Measurements from ENCODE around the gene KCNG4. TPM values are rescaled to one million over a fixed set of nuclear protein-coding genes. Genes with fewer than 3 reads are reported as not detected.

Gene KCNG4
- total RNA-seq, 1 donor from 2014 or later, result not detected

GRCh38 chr16:84181144-84181915 lies 58.5 kb downstream of the KCNG4 start:
- DNase-seq, result no peak

GRCh38 chr16:84180519-84181140 lies 59.2 kb downstream of the KCNG4 start:
- DNase-seq, result no peak

- DNase-seq, result no peak
These were observed 60.0 kb downstream of the KCNG4 start for GRCh38 chr16:84179612-84180320.

- DNase-seq, result no peak
These were observed 60.8 kb downstream of the KCNG4 start for GRCh38 chr16:84178892-84179611.

GRCh38 chr16:84178146-84178765 lies 61.6 kb downstream of the KCNG4 start:
- no peak for DNase-seq

- DNase-seq, result no peak
These were observed 62.1 kb downstream of the KCNG4 start for GRCh38 chr16:84177741-84178073.

- no peak for DNase-seq
These were observed 63.4 kb downstream of the KCNG4 start for GRCh38 chr16:84176192-84177053.

GRCh38 chr16:84175350-84176081 lies 64.3 kb downstream of the KCNG4 start:
- DNase-seq, result no peak

GRCh38 chr16:84174396-84174795 lies 65.4 kb downstream of the KCNG4 start:
- no peak for DNase-seq

- DNase-seq, result no peak
These were observed 70.0 kb downstream of the KCNG4 start for GRCh38 chr16:84169765-84170310.

Small RNA genes within 50 kb of the gene (small RNA-seq; reads per million reads assigned to genes)
- not detected for gene RNA5SP433 (ENCODE audit: low replicate concordance)

Other genes starting within 250 kb of the KCNG4 start
- gene SLC38A8, start 197.2 kb downstream of the KCNG4 start, total RNA-seq, result not detected
- gene MBTPS1, start 123.1 kb downstream of the KCNG4 start, total RNA-seq, result 66.1 TPM
- 22.1 TPM for gene HSDL1, start 94.8 kb downstream of the KCNG4 start, total RNA-seq
- gene DNAAF1, start 94.7 kb downstream of the KCNG4 start, total RNA-seq, result not detected
- gene TAF1C, start 53.0 kb downstream of the KCNG4 start, total RNA-seq, result 22.8 TPM
- gene ADAD2, start 48.9 kb downstream of the KCNG4 start, total RNA-seq, result 0.39 TPM
- 5.8 TPM for gene WFDC1, start 54.9 kb upstream of the KCNG4 start, total RNA-seq
- gene ATP2C2, start 128.5 kb upstream of the KCNG4 start, total RNA-seq, result 25.9 TPM

All from skin of body (tissue), 3 donors.